GM21528 (cell line): ENCODE data around the gene TYR.
"Not testable (repeated sequence)": the region's sequence is repeated elsewhere in the genome, so short reads cannot be mapped to it uniquely, and the experiment has no call there.

Experiments
- ATAC-seq: cut with Tn5 transposase; IDR thresholded peaks from one replicate; pipeline ENCODE4 v1.9.1; 2021; ENCODE audit warnings: mild to moderate bottlenecking, moderate library complexity; ENCODE audit not compliant: unreplicated experiment, low FRiP score

Gene TYR

DNA sequence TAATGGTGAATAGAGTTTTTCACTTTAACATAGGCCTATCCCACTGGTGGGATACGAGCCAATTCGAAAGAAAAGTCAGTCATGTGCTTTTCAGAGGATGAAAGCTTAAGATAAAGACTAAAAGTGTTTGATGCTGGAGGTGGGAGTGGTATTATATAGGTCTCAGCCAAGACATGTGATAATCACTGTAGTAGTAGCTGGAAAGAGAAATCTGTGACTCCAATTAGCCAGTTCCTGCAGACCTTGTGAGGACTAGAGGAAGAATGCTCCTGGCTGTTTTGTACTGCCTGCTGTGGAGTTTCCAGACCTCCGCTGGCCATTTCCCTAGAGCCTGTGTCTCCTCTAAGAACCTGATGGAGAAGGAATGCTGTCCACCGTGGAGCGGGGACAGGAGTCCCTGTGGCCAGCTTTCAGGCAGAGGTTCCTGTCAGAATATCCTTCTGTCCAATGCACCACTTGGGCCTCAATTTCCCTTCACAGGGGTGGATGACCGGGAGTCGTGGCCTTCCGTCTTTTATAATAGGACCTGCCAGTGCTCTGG is at the start of gene TYR:
TYR (plus strand) TSS at position 185 of the 541 bp plus-strand sequence; CDS start at position 264, 79 bp downstream.
- no peak for ATAC-seq

- no peak for ATAC-seq
Measured at GRCh38 chr11:89136606-89137005, 41.1 kb upstream of the TYR start.

DNA sequence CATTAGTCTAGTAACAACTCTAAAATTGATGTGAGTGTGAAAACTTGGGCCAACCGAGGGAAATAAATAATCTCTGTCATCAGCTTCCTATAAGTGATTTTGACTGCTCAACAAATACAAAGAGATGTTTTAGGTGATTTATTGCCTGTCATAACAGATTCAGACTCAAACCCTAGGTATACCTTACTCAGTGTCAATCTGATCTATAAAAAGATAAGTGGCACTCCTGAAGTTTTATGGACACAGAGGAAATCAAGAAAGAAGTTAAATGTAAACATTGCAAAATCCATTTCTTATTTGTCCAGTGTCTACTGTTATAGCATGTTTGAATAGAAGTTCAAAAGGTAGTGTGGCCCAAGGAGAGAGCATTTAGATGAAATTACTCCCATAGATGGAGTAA is 30.4 kb upstream of the TYR start:
- ATAC-seq, result no peak

GRCh38 chr11:89159974-89160373 is 17.7 kb upstream of the TYR start:
- ATAC-seq, result no peak

DNA sequence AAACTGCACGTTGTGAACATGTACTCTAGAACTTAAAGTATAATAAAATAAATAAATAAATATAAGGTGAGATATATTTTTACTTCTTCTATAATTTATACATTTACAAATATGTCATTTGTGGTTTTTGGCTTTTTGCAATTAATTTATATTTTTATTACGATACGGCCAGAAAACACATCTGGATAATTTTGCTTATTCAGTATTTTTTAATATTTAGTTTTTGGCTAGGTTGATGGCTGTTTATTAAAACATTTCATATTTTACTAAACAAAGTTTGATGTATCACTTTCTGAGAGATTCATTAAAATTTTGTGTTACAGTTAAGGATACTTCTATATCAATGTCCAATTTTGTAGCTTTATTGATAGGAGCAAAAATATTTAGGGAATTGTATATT is 15.7 kb upstream of the TYR start:
- no peak for ATAC-seq

GRCh38 chr11:89163686-89164085 is 14.0 kb upstream of the TYR start:
- ATAC-seq, result no peak

DNA sequence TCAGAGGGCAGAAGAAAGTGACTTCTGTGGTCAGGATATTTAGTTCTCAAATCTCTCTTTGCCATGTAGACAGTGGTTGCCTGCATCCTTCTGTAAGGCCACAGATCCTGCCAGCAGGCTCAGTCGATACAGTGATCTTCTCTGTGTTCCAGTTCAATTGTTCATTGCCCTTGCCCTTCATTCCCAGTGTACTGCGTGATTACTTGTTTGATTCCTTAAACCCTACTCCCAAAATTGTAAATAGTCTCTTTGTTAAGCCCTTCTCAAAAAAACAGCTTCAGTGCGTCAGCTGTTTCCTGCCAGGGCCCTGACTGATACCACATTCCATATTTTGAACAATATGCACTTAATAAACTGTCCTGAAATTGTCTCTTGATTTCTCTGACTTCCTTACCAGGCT is 9.3 kb upstream of the TYR start:
- no peak for ATAC-seq

DNA sequence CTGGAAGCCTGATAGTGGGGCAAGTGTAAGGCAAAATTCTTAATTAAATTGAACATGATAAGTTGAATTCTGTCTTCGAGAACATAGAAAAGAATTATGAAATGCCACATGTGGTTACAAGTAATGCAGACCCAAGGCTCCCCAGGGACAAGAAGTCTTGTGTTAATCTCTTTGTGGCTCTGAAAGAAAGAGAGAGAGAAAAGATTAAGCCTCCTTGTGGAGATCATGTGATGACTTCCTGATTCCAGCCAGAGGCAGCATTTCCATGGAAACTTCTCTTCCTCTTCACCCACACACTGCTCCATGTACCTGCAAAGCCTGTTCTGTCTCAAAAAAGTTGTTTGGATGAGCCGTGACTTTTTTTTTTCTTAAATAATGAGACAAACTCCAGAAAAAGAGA is 1.9 kb upstream of the TYR start:
- no peak for ATAC-seq

GRCh38 chr11:89176938-89177337 is 737 bp upstream of the TYR start:
- no peak for ATAC-seq

DNA sequence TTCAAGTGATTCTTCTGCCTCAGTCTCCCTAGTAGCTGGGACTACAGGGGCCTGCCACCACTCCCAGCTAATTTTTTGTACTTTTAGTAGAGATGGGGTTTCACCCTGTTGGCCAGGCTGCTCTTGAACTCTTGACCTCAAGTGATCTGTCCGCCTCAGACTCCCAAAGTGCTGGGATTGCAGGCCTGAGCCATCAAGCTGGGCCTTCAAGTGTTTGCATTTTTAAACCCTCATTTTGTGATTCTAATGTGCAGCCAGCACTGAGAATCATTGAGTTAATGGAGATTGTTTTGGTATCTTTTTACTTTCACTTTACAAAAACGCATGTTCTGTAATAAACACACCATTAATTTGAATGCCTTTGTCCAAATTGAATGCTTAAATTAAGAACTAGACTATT is 3.4 kb downstream of the TYR start:
- no peak for ATAC-seq

- no peak for ATAC-seq
Measured at GRCh38 chr11:89182773-89183518, 5.3 kb downstream of the TYR start.

DNA sequence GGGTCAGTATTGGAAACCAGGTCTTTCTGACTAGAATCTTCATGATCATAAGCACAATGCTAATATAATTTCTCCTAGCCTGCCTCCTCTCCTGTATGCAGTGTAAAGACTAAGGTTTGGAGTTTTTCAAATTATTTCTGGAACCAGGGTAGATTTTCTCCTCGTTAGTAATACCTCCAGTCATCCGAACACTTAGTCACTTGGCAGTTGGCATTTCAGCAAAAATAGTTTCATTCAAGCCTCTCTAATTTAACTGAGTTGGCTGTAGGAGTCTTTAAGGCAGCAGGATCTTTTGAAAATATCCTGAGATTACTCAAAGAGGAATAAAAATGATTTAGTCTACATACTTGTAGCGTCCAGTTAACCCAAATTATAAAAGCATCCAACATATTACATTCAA is 6.3 kb downstream of the TYR start:
- ATAC-seq, result no peak

DNA sequence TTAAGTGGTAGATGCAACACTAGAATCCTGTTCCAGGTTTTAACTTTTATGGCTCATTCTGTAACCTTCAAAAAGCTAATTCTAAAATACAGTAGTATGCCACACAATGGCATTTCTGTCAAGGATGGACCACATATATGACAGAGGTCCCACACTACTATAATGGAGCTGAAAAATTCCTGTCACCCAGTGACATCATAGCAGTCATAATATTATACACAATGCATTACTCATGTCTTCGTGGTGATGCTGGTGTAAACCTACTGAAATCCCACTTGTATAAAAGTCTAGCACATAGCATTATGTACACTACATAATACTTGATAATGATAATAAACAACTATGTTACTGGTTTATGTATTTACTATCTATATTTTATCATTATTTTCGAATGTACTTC is 12.1 kb downstream of the TYR start:
- no peak for ATAC-seq

GRCh38 chr11:89201138-89201537 is 23.5 kb downstream of the TYR start:
- no peak for ATAC-seq

DNA sequence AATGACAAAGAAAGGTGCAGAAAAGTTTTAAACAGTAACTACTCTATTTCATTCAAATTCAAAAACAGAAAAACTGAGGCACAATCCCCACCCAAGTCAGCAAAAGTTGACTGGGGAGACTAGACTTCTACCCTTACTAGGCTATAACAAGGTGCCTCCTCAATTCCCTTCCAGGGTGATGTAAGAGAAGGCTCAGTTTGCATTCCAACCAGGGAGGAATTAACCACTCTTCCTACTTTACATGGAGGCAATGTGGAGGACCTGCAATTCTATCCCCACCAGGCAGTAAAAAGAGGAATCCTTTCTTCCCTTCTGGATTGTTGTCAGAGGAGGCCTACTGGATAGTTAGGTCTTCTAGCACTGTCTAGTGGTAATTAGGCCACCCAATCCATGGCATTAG is 26.1 kb downstream of the TYR start:
- ATAC-seq, result no peak

- no peak for ATAC-seq
Measured at GRCh38 chr11:89205378-89205777, 27.7 kb downstream of the TYR start.

DNA sequence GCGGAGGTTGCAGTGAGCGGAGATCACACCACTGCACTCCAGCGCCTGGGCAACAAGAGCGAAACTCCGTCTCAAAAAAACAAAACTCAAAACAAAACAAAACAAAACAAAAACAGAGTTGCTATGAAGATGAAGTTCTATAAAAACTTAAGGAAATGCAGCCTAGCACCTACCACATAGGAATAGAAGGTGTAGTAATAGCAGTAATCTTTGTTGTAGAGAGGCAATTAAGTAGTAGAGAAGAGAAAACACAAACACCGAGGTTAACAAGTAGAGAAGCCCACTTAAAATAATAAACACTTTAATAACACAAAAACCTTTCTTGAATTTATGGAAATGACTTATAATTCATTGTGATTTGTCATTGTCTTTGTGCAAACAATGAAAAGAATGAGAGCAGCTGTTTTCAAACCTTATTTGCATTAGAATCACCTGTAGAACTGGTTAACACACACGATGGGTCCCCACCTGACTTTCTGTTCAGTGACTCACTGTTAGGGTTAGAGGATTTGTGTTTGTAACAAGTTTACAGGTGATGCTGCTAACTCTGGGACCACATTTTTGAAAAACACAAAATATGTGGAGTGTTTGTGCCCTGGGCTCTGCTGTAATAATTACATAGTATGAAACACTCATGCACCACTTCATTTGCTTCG is 43.1 kb downstream of the TYR start:
- no peak for ATAC-seq

GRCh38 chr11:89235083-89235482 is 57.4 kb downstream of the TYR start:
- ATAC-seq, result no peak

DNA sequence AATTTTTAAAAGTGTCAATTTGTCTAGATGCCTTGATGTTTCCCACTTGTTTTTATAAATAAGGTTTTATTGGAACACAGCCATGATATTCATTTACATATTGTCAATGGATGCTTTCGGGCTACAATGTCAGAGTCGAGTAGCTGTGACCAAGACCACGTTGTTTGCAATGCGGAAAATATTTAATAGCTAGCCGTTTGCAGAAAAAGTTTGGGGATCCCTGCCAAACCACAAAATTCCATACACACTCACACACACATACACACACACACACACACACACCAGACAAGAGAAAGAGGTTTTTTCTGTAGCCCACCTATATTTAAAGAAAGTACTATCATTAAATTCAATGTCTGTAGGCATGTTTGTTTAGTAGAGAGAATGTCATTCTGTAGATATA is 58.3 kb downstream of the TYR start:
- ATAC-seq, result no peak

- not testable (repeated sequence) for ATAC-seq
Measured at GRCh38 chr11:89247007-89247406, 69.3 kb downstream of the TYR start.

- ATAC-seq, result no peak
Measured at GRCh38 chr11:89249196-89249595, 71.5 kb downstream of the TYR start.

DNA sequence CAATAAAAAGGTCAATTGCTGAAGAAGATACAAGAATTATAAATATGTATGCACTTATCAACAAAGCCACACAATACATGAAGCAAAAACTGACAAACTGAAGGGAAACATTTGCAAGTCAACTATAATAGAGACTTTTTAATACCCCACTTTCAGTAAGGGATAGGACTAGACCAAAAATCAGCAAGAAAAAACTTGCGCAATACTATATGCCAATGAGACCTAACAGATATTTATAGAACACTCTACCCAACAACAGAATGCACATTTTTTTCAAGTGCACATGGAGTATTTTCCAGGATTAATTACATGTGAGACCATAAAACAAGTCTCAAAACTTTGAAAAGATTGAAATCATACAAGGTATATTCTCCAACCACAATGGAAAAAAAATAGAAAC is 83.8 kb downstream of the TYR start:
- not testable (repeated sequence) for ATAC-seq
